CD4-positive, alpha-beta T cell treated with Interleukin-6 at 100 ng/mL for 8 hours (primary cell): ENCODE results near the gene ZCCHC24.

ENCODE experiments used
- DNase-seq: peaks from one replicate; pipeline ENCODE4 v3.0.0-alpha.2; 2020; ENCODE audit warnings: mixed read lengths, low spot score

The ZCCHC24 gene

GRCh38 chr10:79411546-79412495 lies 33.6 kb downstream of the ZCCHC24 start:
- no peak for DNase-seq

- DNase-seq = no peak
These were observed 34.9 kb downstream of the ZCCHC24 start for GRCh38 chr10:79410315-79411094.

GRCh38 chr10:79409726-79410085 lies 35.7 kb downstream of the ZCCHC24 start:
- DNase-seq = no peak

GRCh38 chr10:79409038-79409725 lies 36.2 kb downstream of the ZCCHC24 start:
- no peak for DNase-seq

GRCh38 chr10:79407811-79408795 lies 37.3 kb downstream of the ZCCHC24 start:
- DNase-seq = no peak

GRCh38 chr10:79407423-79407796 lies 38.0 kb downstream of the ZCCHC24 start:
- DNase-seq = no peak

GRCh38 chr10:79406683-79407422 lies 38.6 kb downstream of the ZCCHC24 start:
- DNase-seq = no peak

- no peak for DNase-seq
These were observed 39.4 kb downstream of the ZCCHC24 start for GRCh38 chr10:79405995-79406515.

- no peak for DNase-seq
These were observed 40.0 kb downstream of the ZCCHC24 start for GRCh38 chr10:79405221-79405994.

- no peak for DNase-seq
These were observed 40.7 kb downstream of the ZCCHC24 start for GRCh38 chr10:79404690-79405131.

- DNase-seq = no peak
These were observed 41.2 kb downstream of the ZCCHC24 start for GRCh38 chr10:79404231-79404609.

- DNase-seq = no peak
These were observed 41.8 kb downstream of the ZCCHC24 start for GRCh38 chr10:79403441-79404230.

- DNase-seq = no peak
These were observed 42.5 kb downstream of the ZCCHC24 start for GRCh38 chr10:79402951-79403350.

- no peak for DNase-seq
These were observed 42.8 kb downstream of the ZCCHC24 start for GRCh38 chr10:79402625-79402946.

- no peak for DNase-seq
These were observed 44.2 kb downstream of the ZCCHC24 start for GRCh38 chr10:79401015-79401921.

GRCh38 chr10:79400146-79401004 lies 45.0 kb downstream of the ZCCHC24 start:
- peak; percentile 32 for DNase-seq
